A204.1 (cell line): Measurements from ENCODE around the gene LBP.
A peak's percentile ranks its signal among the peaks of the same experiment; 100 is the strongest.
"Not testable (repeated sequence)": the region's sequence is repeated elsewhere in the genome, so short reads cannot be mapped to it uniquely, and the experiment has no call there.

ENCODE experiments used
- FAIRE-seq: peaks from 2 replicates; lab custom pipeline; 2012; peaks lifted over from hg19 to GRCh38; lab: Jason Lieb, UNC

The LBP gene

GRCh38 chr20:38321959-38322598, 24.2 kb upstream of the LBP start:
- FAIRE-seq: peak; percentile 95

GRCh38 chr20:38324159-38324558, 22.1 kb upstream of the LBP start:
- no peak for FAIRE-seq

GRCh38 chr20:38325167-38325566, 21.1 kb upstream of the LBP start:
- FAIRE-seq: no peak

- FAIRE-seq: no peak
These were observed 20.4 kb upstream of the LBP start for GRCh38 chr20:38325905-38326304.

- FAIRE-seq: no peak
These were observed 20.0 kb upstream of the LBP start for GRCh38 chr20:38326309-38326708.

GRCh38 chr20:38330638-38331037, 15.6 kb upstream of the LBP start:
- no peak for FAIRE-seq

GRCh38 chr20:38331245-38331644, 15.0 kb upstream of the LBP start:
- no peak for FAIRE-seq

GRCh38 chr20:38331814-38332213, 14.5 kb upstream of the LBP start:
- no peak for FAIRE-seq

- no peak for FAIRE-seq
These were observed 12.3 kb upstream of the LBP start for GRCh38 chr20:38334016-38334415.

- no peak for FAIRE-seq
These were observed 9.6 kb upstream of the LBP start for GRCh38 chr20:38336726-38337125.

GRCh38 chr20:38337561-38338140, 8.6 kb upstream of the LBP start:
- no peak for FAIRE-seq

- FAIRE-seq: no peak
These were observed 7.3 kb upstream of the LBP start for GRCh38 chr20:38338849-38339520.

GRCh38 chr20:38339521-38339896, 6.8 kb upstream of the LBP start:
- FAIRE-seq: not testable (repeated sequence)

- no peak for FAIRE-seq
These were observed 6.3 kb upstream of the LBP start for GRCh38 chr20:38339997-38340396.

GRCh38 chr20:38340693-38341092, 5.6 kb upstream of the LBP start:
- FAIRE-seq: no peak

- FAIRE-seq: no peak
These were observed 4.1 kb upstream of the LBP start for GRCh38 chr20:38342216-38342615.

GRCh38 chr20:38342713-38343310, 3.5 kb upstream of the LBP start:
- no peak for FAIRE-seq

GRCh38 chr20:38343311-38344106, 2.8 kb upstream of the LBP start:
- no peak for FAIRE-seq

GRCh38 chr20:38344107-38344701, 2.1 kb upstream of the LBP start:
- FAIRE-seq: no peak

GRCh38 chr20:38345643-38346042, 639 bp upstream of the LBP start:
- no peak for FAIRE-seq

GRCh38 chr20:38346741-38347140, 459 bp downstream of the LBP start:
- FAIRE-seq: no peak

GRCh38 chr20:38349856-38350255, 3.6 kb downstream of the LBP start:
- no peak for FAIRE-seq
